ENCODE data around the gene FPR3.
"Not testable (repeated sequence)": the region's sequence is repeated elsewhere in the genome, so short reads cannot be mapped to it uniquely, and the experiment has no call there.

Gene FPR3

GRCh38 chr19:51784109-51784785, 10.7 kb upstream of the FPR3 start:
- DNase-seq = no peak

GRCh38 chr19:51784922-51785690, 9.9 kb upstream of the FPR3 start:
- DNase-seq = peak; percentile 55

- DNase-seq = no peak
These were observed 8.1 kb upstream of the FPR3 start for GRCh38 chr19:51786646-51787494.

GRCh38 chr19:51788029-51788428, 6.9 kb upstream of the FPR3 start:
- no peak for DNase-seq

- DNase-seq = no peak
These were observed 5.7 kb upstream of the FPR3 start for GRCh38 chr19:51789061-51789795.

- no peak for DNase-seq
These were observed 2.0 kb upstream of the FPR3 start for GRCh38 chr19:51792932-51793331.

- DNase-seq = no peak
These were observed 963 bp upstream of the FPR3 start for GRCh38 chr19:51793994-51794393.

- no peak for DNase-seq
These were observed 1.3 kb downstream of the FPR3 start for GRCh38 chr19:51796195-51796679.

GRCh38 chr19:51797480-51797879, 2.5 kb downstream of the FPR3 start:
- DNase-seq = no peak

- no peak for DNase-seq
These were observed 3.1 kb downstream of the FPR3 start for GRCh38 chr19:51798062-51798461.

GRCh38 chr19:51799034-51799773, 4.2 kb downstream of the FPR3 start:
- DNase-seq = no peak

GRCh38 chr19:51799774-51800472, 5.0 kb downstream of the FPR3 start:
- DNase-seq = no peak

- DNase-seq = no peak
These were observed 5.7 kb downstream of the FPR3 start for GRCh38 chr19:51800473-51801244.

- no peak for DNase-seq
These were observed 7.8 kb downstream of the FPR3 start for GRCh38 chr19:51802775-51803174.

- no peak for DNase-seq
These were observed 8.6 kb downstream of the FPR3 start for GRCh38 chr19:51803519-51803918.

GRCh38 chr19:51803967-51804366, 9.0 kb downstream of the FPR3 start:
- no peak for DNase-seq

GRCh38 chr19:51804789-51805188, 9.8 kb downstream of the FPR3 start:
- not testable (repeated sequence) for DNase-seq

GRCh38 chr19:51805396-51805795, 10.4 kb downstream of the FPR3 start:
- DNase-seq = not testable (repeated sequence)

- DNase-seq = not testable (repeated sequence)
These were observed 11.6 kb downstream of the FPR3 start for GRCh38 chr19:51806571-51806970.

GRCh38 chr19:51807111-51807701, 12.2 kb downstream of the FPR3 start:
- no peak for DNase-seq
